Right renal pelvis (tissue), 4 donors: ENCODE measurements around the gene FSD2. TPM values are rescaled to one million over a fixed set of nuclear protein-coding genes. Genes with fewer than 3 reads are reported as not detected.
A peak's percentile ranks its signal among the peaks of the same experiment; 100 is the strongest.
"Not testable (repeated sequence)": the region's sequence is repeated elsewhere in the genome, so short reads cannot be mapped to it uniquely, and the experiment has no call there.

ENCODE experiments used
- DNase-seq, 4 donors: peaks; one replicate each; pipeline ENCODE4 v3.0.0-alpha.2; 2013; ENCODE audit warnings: low read depth in 4 of 4, low spot score in 3 of 4, missing footprints in 1 of 4
- polyA plus RNA-seq, 4 donors: library from polyadenylated mRNA; unstranded; fragments of 120-200 nt; gene quantifications; one replicate each; pipeline ENCODE4 v1.2.1, GENCODE V29; 2013; ENCODE audit not compliant: insufficient read length in 4 of 4

FSD2 gene
- polyA plus RNA-seq, 4 donors, result 0.04 to 0.29 (median 0.10) TPM

GRCh38 chr15:82830427-82831173, 24.7 kb upstream of the FSD2 start:
- no peak for DNase-seq

GRCh38 chr15:82829234-82829633, 23.4 kb upstream of the FSD2 start:
- DNase-seq, result no peak

GRCh38 chr15:82828075-82828474, 22.2 kb upstream of the FSD2 start:
- no peak for DNase-seq

GRCh38 chr15:82823049-82823448, 17.2 kb upstream of the FSD2 start:
- DNase-seq, result no peak

- not testable (repeated sequence) for DNase-seq
Observed at GRCh38 chr15:82821851-82822250, 16.0 kb upstream of the FSD2 start.

GRCh38 chr15:82821396-82821795, 15.5 kb upstream of the FSD2 start:
- not testable (repeated sequence) for DNase-seq

GRCh38 chr15:82820128-82820527, 14.3 kb upstream of the FSD2 start:
- DNase-seq, result no peak

GRCh38 chr15:82812994-82813393, 7.1 kb upstream of the FSD2 start:
- no peak for DNase-seq

- DNase-seq, result no peak
Observed at GRCh38 chr15:82810890-82811426, 5.1 kb upstream of the FSD2 start.

GRCh38 chr15:82810061-82810889, 4.4 kb upstream of the FSD2 start:
- DNase-seq, result peak in 2 of 4 donors; percentile 16 to 23

- peak; percentile 94 to 97 (median 96) for DNase-seq
Observed at GRCh38 chr15:82809308-82810060, 3.6 kb upstream of the FSD2 start, which contains the start of gene WHAMM. TSS of gene WHAMM (plus strand) at chr15:82809628. CDS start at chr15:82809727, 99 bp downstream.

GRCh38 chr15:82808634-82809041, 2.8 kb upstream of the FSD2 start:
- no peak for DNase-seq

GRCh38 chr15:82807920-82808633, 2.2 kb upstream of the FSD2 start:
- DNase-seq, result no peak

GRCh38 chr15:82804575-82804949, 1.3 kb downstream of the FSD2 start:
- no peak for DNase-seq

- no peak for DNase-seq
Observed at GRCh38 chr15:82803793-82804574, 1.9 kb downstream of the FSD2 start.

GRCh38 chr15:82802497-82802896, 3.4 kb downstream of the FSD2 start:
- no peak for DNase-seq

- DNase-seq, result no peak
Observed at GRCh38 chr15:82799183-82799841, 6.6 kb downstream of the FSD2 start.

- DNase-seq, result no peak
Observed at GRCh38 chr15:82798531-82799166, 7.2 kb downstream of the FSD2 start.
